ENCODE data around the gene SMC1B. TPM values are rescaled to one million over a fixed set of nuclear protein-coding genes. Genes with fewer than 3 reads are reported as not detected.
"Not testable (repeated sequence)": the region's sequence is repeated elsewhere in the genome, so short reads cannot be mapped to it uniquely, and the experiment has no call there.

Gene SMC1B
- polyA plus RNA-seq, 3 donors = not detected

DNA sequence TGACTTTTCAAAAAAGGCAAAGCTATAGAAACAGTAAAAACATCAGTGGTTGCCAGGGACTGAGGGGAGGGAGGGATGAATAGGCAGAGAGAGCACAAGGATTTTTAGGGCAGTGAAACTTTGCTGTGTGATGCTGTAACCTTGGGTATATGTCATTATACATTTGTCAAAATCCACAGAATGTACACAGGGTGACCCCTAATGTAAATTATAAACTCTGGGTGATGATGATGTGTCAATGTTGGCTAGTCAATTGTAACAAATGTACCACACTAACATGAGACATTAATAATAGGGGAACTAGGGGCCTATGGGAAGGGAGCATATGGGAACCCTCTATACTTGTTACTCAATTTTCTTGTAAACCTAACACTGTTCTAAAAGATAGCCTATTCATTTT, 24.9 kb upstream of the SMC1B start:
- Histone ChIP-seq H3K27me3 (ENCODE audit: control insufficient read depth in 2 of 2, insufficient read depth in 2 of 2, low read length in 2 of 2) (no peaks in the 10 kb centered on the region), H3K4me3 (replicated peaks in 1 of 3; ENCODE audit: low read depth in 2 of 3, low read length in 3 of 3) (no peak overlapping the region), H3K4me1 (ENCODE audit: control insufficient read depth in 1 of 2, insufficient read depth in 2 of 2, low read length in 2 of 2) (peaks cover 19% of the 10 kb centered on the region in 2 donors), H3K27ac (ENCODE audit: low read depth in 1 of 2, low read length in 2 of 2) (no peak overlapping the region), H3K9ac (ENCODE audit: insufficient read depth, low read length, poor library complexity, severe bottlenecking) (no peak overlapping the region), H3K9me3 (replicated peaks in 1 of 2; ENCODE audit: control insufficient read depth in 1 of 2, insufficient read depth in 1 of 2, low read length in 2 of 2) (no peaks in the 10 kb centered on the region), H4K20me1 (ENCODE audit: insufficient read depth, low read length) (no peaks in the 10 kb centered on the region), H2AFZ (ENCODE audit: insufficient read depth, low read depth, low read length, poor library complexity, severe bottlenecking) (no peak overlapping the region), H3K36me3 (replicated peaks in 1 of 2; ENCODE audit: control insufficient read depth in 1 of 2, insufficient read depth in 2 of 2, low read length in 2 of 2) (no peaks in the 10 kb centered on the region), H3K4me2 (replicated peaks; ENCODE audit: extremely low read depth, low read length, poor library complexity, severe bottlenecking) (no peak overlapping the region), H3K79me2 (ENCODE audit: insufficient read depth, low read length) (no peaks in the 10 kb centered on the region)
- H3K27me3 Mint-ChIP-seq (ENCODE audit: low read depth in 3 of 3) = peaks cover 12 to 35% (median 24%) of the 10 kb centered on the region in 3 donors
- no peak overlapping the region for H3K4me3 Mint-ChIP-seq
- DNase-seq = peak in 2 of 3 donors; percentile 21 to 29
- peak overlapping the region in 3 of 7 donors; percentile 3 to 57 (median 15) for H3K27ac Mint-ChIP-seq
- intact Hi-C loops (cut with micrococcal nuclease) = no loop called here
- no peaks in the 10 kb centered on the region for H3K36me3 Mint-ChIP-seq
- peaks cover 36% of the 10 kb centered on the region for H3K4me1 Mint-ChIP-seq
- H3K9me3 Mint-ChIP-seq = peaks cover 0 to 2% (median 0%) of the 10 kb centered on the region in 7 donors
- TF ChIP-seq, protein P1, sequence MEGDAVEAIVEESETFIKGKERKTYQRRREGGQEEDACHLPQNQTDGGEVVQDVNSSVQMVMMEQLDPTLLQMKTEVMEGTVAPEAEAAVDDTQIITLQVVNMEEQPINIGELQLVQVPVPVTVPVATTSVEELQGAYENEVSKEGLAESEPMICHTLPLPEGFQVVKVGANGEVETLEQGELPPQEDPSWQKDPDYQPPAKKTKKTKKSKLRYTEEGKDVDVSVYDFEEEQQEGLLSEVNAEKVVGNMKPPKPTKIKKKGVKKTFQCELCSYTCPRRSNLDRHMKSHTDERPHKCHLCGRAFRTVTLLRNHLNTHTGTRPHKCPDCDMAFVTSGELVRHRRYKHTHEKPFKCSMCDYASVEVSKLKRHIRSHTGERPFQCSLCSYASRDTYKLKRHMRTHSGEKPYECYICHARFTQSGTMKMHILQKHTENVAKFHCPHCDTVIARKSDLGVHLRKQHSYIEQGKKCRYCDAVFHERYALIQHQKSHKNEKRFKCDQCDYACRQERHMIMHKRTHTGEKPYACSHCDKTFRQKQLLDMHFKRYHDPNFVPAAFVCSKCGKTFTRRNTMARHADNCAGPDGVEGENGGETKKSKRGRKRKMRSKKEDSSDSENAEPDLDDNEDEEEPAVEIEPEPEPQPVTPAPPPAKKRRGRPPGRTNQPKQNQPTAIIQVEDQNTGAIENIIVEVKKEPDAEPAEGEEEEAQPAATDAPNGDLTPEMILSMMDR (IDR thresholded peaks at IDR 0.05) = no peak

DNA sequence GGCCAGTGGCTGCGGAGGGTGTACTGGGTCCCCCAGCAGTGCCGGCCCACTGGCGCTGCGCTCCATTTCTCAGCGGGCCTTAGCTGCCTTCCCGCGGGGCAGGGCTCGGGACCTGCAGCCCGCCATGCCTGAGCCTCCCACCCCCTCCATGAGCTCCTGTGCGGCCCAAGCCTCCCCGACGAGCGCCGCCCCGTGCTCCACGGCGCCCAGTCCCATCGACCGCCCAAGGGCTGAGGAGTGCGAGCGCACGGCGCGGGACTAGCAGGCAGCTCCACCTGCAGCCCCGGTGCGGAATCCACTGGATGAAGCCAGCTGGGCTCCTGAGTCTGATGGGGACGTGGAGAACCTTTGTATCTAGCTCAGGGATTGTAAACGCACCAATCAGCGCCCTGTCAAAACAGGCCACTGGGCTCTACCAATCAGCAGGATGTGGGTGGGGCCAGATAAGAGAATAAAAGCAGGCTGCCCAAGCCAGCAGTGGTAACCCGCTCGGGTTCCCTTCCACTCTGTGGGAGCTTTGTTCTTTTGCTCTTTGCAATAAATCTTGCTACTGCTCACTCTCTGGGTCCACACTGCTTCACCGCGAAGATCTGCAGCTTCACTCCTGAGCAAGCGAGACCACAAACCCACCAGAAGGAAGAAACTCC, 23.6 kb upstream of the SMC1B start:
- H3K27me3 ChIP-seq (ENCODE audit: control insufficient read depth in 2 of 2, insufficient read depth in 2 of 2, low read length in 2 of 2); H3K36me3 Mint-ChIP-seq; H3K9me3 Mint-ChIP-seq; H3K36me3 ChIP-seq (replicated peaks in 1 of 2; ENCODE audit: control insufficient read depth in 1 of 2, insufficient read depth in 2 of 2, low read length in 2 of 2); H4K20me1 ChIP-seq (ENCODE audit: insufficient read depth, low read length); H3K9ac ChIP-seq (ENCODE audit: insufficient read depth, low read length, poor library complexity, severe bottlenecking); H3K4me3 ChIP-seq (replicated peaks in 1 of 3; ENCODE audit: low read depth in 2 of 3, low read length in 3 of 3); H3K79me2 ChIP-seq (ENCODE audit: insufficient read depth, low read length); H2AFZ ChIP-seq (ENCODE audit: insufficient read depth, low read depth, low read length, poor library complexity, severe bottlenecking); H3K9me3 ChIP-seq (replicated peaks in 1 of 2; ENCODE audit: control insufficient read depth in 1 of 2, insufficient read depth in 1 of 2, low read length in 2 of 2); H3K4me2 ChIP-seq (replicated peaks; ENCODE audit: extremely low read depth, low read length, poor library complexity, severe bottlenecking); H3K27ac ChIP-seq (ENCODE audit: low read depth in 1 of 2, low read length in 2 of 2); intact Hi-C loops (cut with micrococcal nuclease); DNase-seq: not testable (repeated sequence)
- peaks cover 27 to 28% of the 10 kb centered on the region in 2 donors for H3K4me1 ChIP-seq (ENCODE audit: control insufficient read depth in 1 of 2, insufficient read depth in 2 of 2, low read length in 2 of 2)
- Mint-ChIP-seq H3K4me3 (peak overlapping the region in 1 of 2 donors; percentile 10), H3K27ac (peak overlapping the region in 1 of 7 donors; percentile 56), H3K27me3 (ENCODE audit: low read depth in 3 of 3) (peaks cover 12 to 25% (median 21%) of the 10 kb centered on the region in 3 donors), H3K4me1 (peaks cover 43% of the 10 kb centered on the region)
- WGBS (ENCODE audit: insufficient coverage) = 74% methylated on average over 5 of the region's 34 CpGs

All from CD14-positive monocyte (primary cell).